Right atrium auricular region (tissue), 2 donors: Measurements from ENCODE around the gene CRYAA. TPM values are rescaled to one million over a fixed set of nuclear protein-coding genes. Genes with fewer than 3 reads are reported as not detected.

Source experiments
- DNase-seq: peaks from one replicate; pipeline ENCODE4 v3.0.0-alpha.2; 2019; ENCODE audit warnings: low spot score
- H3K27ac ChIP-seq, 2 donors: fragments of 200-600 bp; sonication (generic); 1 replicate in 1 of 2; 2 replicates in 1 of 2; pipeline ENCODE4 v1.5.1; 2016 to 2019
- H3K27me3 ChIP-seq, 2 donors: fragments of 200-600 bp; sonication (generic); one replicate each; pipeline versions ENCODE4 v1.5.1 to v1.6.0; 2017 to 2019
- H3K36me3 ChIP-seq: fragments of 200-600 bp; sonication (generic); one replicate; pipeline ENCODE4 v1.5.1; 2016
- H3K4me1 ChIP-seq, 2 donors: fragments of 200-600 bp; sonication (generic); one replicate each; pipeline versions ENCODE4 v1.5.1 to v1.6.0; 2017 to 2019
- H3K4me3 ChIP-seq, 2 donors: fragments of 200-600 bp; sonication (generic); 1 replicate in 1 of 2; 2 replicates in 1 of 2; pipeline ENCODE4 v1.5.1; 2017 to 2019; ENCODE audit warnings: mild to moderate bottlenecking in 1 of 2, moderate library complexity in 1 of 2
- H3K9me3 ChIP-seq, 2 donors: fragments of 200-600 bp; sonication (generic); one replicate each; pipeline ENCODE4 v1.5.1; 2019
- CTCF ChIP-seq, 2 donors: fragments of 200-600 bp; sonication (generic); IDR thresholded peaks; one replicate each; pipeline ENCODE4 v1.5.1; 2019; ENCODE audit warnings: antibody characterized with exemption in 2 of 2
- total RNA-seq, 2 donors: library from RNA; depleted of rRNA; stranded (reverse); fragments of >200 nt; gene quantifications; one replicate each; pipeline ENCODE4 v1.1.0, GENCODE V29; 2016

Gene CRYAA
- total RNA-seq, 2 donors from 2014 or later, result not detected

GRCh38 chr21:43194303-43195120 is 25.7 kb downstream of the CRYAA start:
- no peak for DNase-seq
- Histone ChIP-seq H3K4me1 (peaks cover 0 to 33% of the 10 kb centered on the region in 2 donors), H3K4me3 (no peak overlapping the region), H3K36me3 (no peaks in the 10 kb centered on the region), H3K27me3 (no peaks in the 10 kb centered on the region), H3K27ac (peak overlapping the region; percentile 5 to 6), H3K9me3 (peaks cover 0 to 15% of the 10 kb centered on the region in 2 donors)
- TF ChIP-seq CTCF (IDR thresholded peaks at IDR 0.05), result no peak

- Histone ChIP-seq H3K4me1 (peaks cover 0 to 33% of the 10 kb centered on the region in 2 donors), H3K36me3 (no peaks in the 10 kb centered on the region), H3K9me3 (peaks cover 0 to 15% of the 10 kb centered on the region in 2 donors), H3K4me3 (no peak overlapping the region), H3K27ac (peak overlapping the region in 1 of 2 donors; percentile 6), H3K27me3 (no peaks in the 10 kb centered on the region)
- no peak for DNase-seq
- TF ChIP-seq CTCF (IDR thresholded peaks at IDR 0.05), result no peak
Observed at GRCh38 chr21:43195121-43196021, 26.6 kb downstream of the CRYAA start.

- no peak for TF ChIP-seq CTCF (IDR thresholded peaks at IDR 0.05)
- H3K27ac ChIP-seq, result no peak overlapping the region
- no peak for DNase-seq
- H3K36me3 ChIP-seq, result no peaks in the 10 kb centered on the region
- no peak overlapping the region for H3K4me3 ChIP-seq
- H3K4me1 ChIP-seq, result peaks cover 0 to 33% of the 10 kb centered on the region in 2 donors
- H3K9me3 ChIP-seq, result peaks cover 8 to 27% of the 10 kb centered on the region in 2 donors
- H3K27me3 ChIP-seq, result no peaks in the 10 kb centered on the region
Observed at GRCh38 chr21:43196826-43197225, 28.0 kb downstream of the CRYAA start.

GRCh38 chr21:43198376-43198775 is 29.6 kb downstream of the CRYAA start:
- DNase-seq, result no peak
- no peak overlapping the region for H3K4me3 ChIP-seq
- H3K4me1 ChIP-seq, result peaks cover 0 to 33% of the 10 kb centered on the region in 2 donors
- no peaks in the 10 kb centered on the region for H3K27me3 ChIP-seq
- no peaks in the 10 kb centered on the region for H3K36me3 ChIP-seq
- no peak for TF ChIP-seq CTCF (IDR thresholded peaks at IDR 0.05)
- H3K27ac ChIP-seq, result no peak overlapping the region
- H3K9me3 ChIP-seq, result peaks cover 9 to 36% of the 10 kb centered on the region in 2 donors

- H3K9me3 ChIP-seq, result peaks cover 9 to 36% of the 10 kb centered on the region in 2 donors
- DNase-seq, result no peak
Observed at GRCh38 chr21:43201491-43201890, 32.7 kb downstream of the CRYAA start.

More at GRCh38 chr21:43201491-43201890, 32.7 kb downstream of the CRYAA start:
- Histone ChIP-seq H3K27ac (no peak overlapping the region), H3K27me3 (no peaks in the 10 kb centered on the region), H3K4me3 (no peak overlapping the region), H3K36me3 (no peaks in the 10 kb centered on the region), H3K4me1 (peaks cover 0 to 2% of the 10 kb centered on the region in 2 donors)
- no peak for TF ChIP-seq CTCF (IDR thresholded peaks at IDR 0.05)
